Measurements from ENCODE around the gene CNTNAP5. TPM values are rescaled to one million over a fixed set of nuclear protein-coding genes. Genes with fewer than 3 reads are reported as not detected.

Gene CNTNAP5
- total RNA-seq, 2 donors from 2014 or later = not detected

- no peaks in the 10 kb centered on the region for H3K36me3 ChIP-seq
- H3K27ac ChIP-seq = no peak overlapping the region
- no peak for DNase-seq (ENCODE audit: low spot score)
- no peaks in the 10 kb centered on the region for H3K27me3 ChIP-seq (replicated peaks; ENCODE audit: insufficient read depth)
- H3K9me3 ChIP-seq = no peaks in the 10 kb centered on the region
- no peaks in the 10 kb centered on the region for H3K4me1 ChIP-seq (ENCODE audit: control insufficient read depth in 1 of 2, low read depth in 2 of 2)
- H3K4me3 ChIP-seq = no peak overlapping the region
- TF ChIP-seq CTCF (IDR thresholded peaks at IDR 0.05) = no peak
- no peak for ATAC-seq (ENCODE audit: insufficient number of reproducible peaks, low FRiP score, low read depth)
These were observed 799.4 kb downstream of the CNTNAP5 start for GRCh38 chr2:124824441-124824840.

- Histone ChIP-seq H3K27me3 (replicated peaks; ENCODE audit: insufficient read depth) (no peaks in the 10 kb centered on the region), H3K9me3 (no peaks in the 10 kb centered on the region), H3K4me1 (ENCODE audit: control insufficient read depth in 1 of 2, low read depth in 2 of 2) (no peaks in the 10 kb centered on the region), H3K36me3 (no peaks in the 10 kb centered on the region), H3K27ac (no peak overlapping the region), H3K4me3 (no peak overlapping the region)
- no peak for TF ChIP-seq CTCF (IDR thresholded peaks at IDR 0.05)
- DNase-seq (ENCODE audit: low spot score) (no peak), ATAC-seq (ENCODE audit: insufficient number of reproducible peaks, low FRiP score, low read depth) (no peak)
These were observed 807.4 kb downstream of the CNTNAP5 start for GRCh38 chr2:124832521-124832920.

DNA sequence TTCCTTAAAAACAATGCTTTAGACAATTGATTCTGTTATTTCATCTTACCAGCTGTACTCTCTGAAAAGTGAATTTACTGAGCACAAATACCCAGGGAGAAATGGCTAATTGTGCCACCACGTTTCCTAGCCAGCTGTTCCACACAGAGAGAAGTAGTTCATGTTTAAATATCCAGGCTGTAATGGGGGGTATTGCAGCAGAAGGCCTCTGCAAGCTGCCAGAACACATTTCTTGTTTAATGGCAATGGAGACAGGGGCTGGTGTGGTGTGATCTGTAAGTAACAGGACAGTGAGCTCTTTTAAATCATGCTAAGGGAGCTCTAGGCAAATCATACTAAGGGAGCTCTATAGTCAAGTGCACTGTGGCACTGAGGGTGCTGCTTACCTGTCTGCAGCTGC is 809.2 kb downstream of the CNTNAP5 start:
- ATAC-seq (ENCODE audit: insufficient number of reproducible peaks, low FRiP score, low read depth) (no peak), DNase-seq (ENCODE audit: low spot score) (no peak)
- Histone ChIP-seq H3K4me3 (no peak overlapping the region), H3K9me3 (no peaks in the 10 kb centered on the region), H3K36me3 (no peaks in the 10 kb centered on the region), H3K4me1 (ENCODE audit: control insufficient read depth in 1 of 2, low read depth in 2 of 2) (no peaks in the 10 kb centered on the region), H3K27ac (no peak overlapping the region), H3K27me3 (replicated peaks; ENCODE audit: insufficient read depth) (no peaks in the 10 kb centered on the region)
- no peak for TF ChIP-seq CTCF (IDR thresholded peaks at IDR 0.05)

- TF ChIP-seq CTCF (IDR thresholded peaks at IDR 0.05) = no peak
- Histone ChIP-seq H3K4me3 (no peak overlapping the region), H3K27me3 (replicated peaks; ENCODE audit: insufficient read depth) (no peaks in the 10 kb centered on the region), H3K27ac (no peak overlapping the region), H3K4me1 (ENCODE audit: control insufficient read depth in 1 of 2, low read depth in 2 of 2) (no peaks in the 10 kb centered on the region), H3K9me3 (no peaks in the 10 kb centered on the region), H3K36me3 (no peaks in the 10 kb centered on the region)
- DNase-seq (ENCODE audit: low spot score) (no peak), ATAC-seq (ENCODE audit: insufficient number of reproducible peaks, low FRiP score, low read depth) (no peak)
These were observed 810.2 kb downstream of the CNTNAP5 start for GRCh38 chr2:124835331-124835730.

- no peak overlapping the region for H3K4me3 ChIP-seq
- no peaks in the 10 kb centered on the region for H3K4me1 ChIP-seq (ENCODE audit: control insufficient read depth in 1 of 2, low read depth in 2 of 2)
- ATAC-seq (ENCODE audit: insufficient number of reproducible peaks, low FRiP score, low read depth) = no peak
- no peaks in the 10 kb centered on the region for H3K9me3 ChIP-seq
- DNase-seq (ENCODE audit: low spot score) = no peak
- no peak for TF ChIP-seq CTCF (IDR thresholded peaks at IDR 0.05)
- H3K27ac ChIP-seq = no peak overlapping the region
- no peaks in the 10 kb centered on the region for H3K36me3 ChIP-seq
- no peaks in the 10 kb centered on the region for H3K27me3 ChIP-seq (replicated peaks; ENCODE audit: insufficient read depth)
These were observed 811.3 kb downstream of the CNTNAP5 start for GRCh38 chr2:124836416-124836815.
